DMS 273 (cell line): ENCODE results near the gene OR1F1.
A peak's percentile ranks its signal among the peaks of the same experiment; 100 is the strongest.
"Not testable (repeated sequence)": the region's sequence is repeated elsewhere in the genome, so short reads cannot be mapped to it uniquely, and the experiment has no call there.

Source experiments
- DNase-seq: peaks from one replicate; lab custom pipeline; 2025; ENCODE audit not compliant: unreplicated experiment; lab: John Stamatoyannopoulos, UW

Gene OR1F1

GRCh38 chr16:3195975-3196374 lies 8.0 kb downstream of the OR1F1 start:
- DNase-seq = peak; percentile 73

GRCh38 chr16:3197694-3198333 lies 9.8 kb downstream of the OR1F1 start:
- DNase-seq = not testable (repeated sequence)

GRCh38 chr16:3198334-3199072 lies 10.5 kb downstream of the OR1F1 start:
- DNase-seq = peak; percentile 79

GRCh38 chr16:3202903-3203539 lies 15.0 kb downstream of the OR1F1 start:
- no peak for DNase-seq

GRCh38 chr16:3205939-3206338 lies 17.9 kb downstream of the OR1F1 start:
- DNase-seq = peak; percentile 35

- no peak for DNase-seq
These were observed 19.3 kb downstream of the OR1F1 start for GRCh38 chr16:3207086-3207953.

- DNase-seq = no peak
These were observed 24.0 kb downstream of the OR1F1 start for GRCh38 chr16:3212006-3212405.

- DNase-seq = no peak
These were observed 24.6 kb downstream of the OR1F1 start for GRCh38 chr16:3212567-3212966.

- DNase-seq = no peak
These were observed 27.0 kb downstream of the OR1F1 start for GRCh38 chr16:3214904-3215600.

GRCh38 chr16:3215601-3216262 lies 27.7 kb downstream of the OR1F1 start:
- no peak for DNase-seq

- no peak for DNase-seq
These were observed 28.2 kb downstream of the OR1F1 start for GRCh38 chr16:3216263-3216640.

GRCh38 chr16:3220839-3221238 lies 32.8 kb downstream of the OR1F1 start:
- DNase-seq = no peak

- peak; percentile 24 for DNase-seq
These were observed 36.0 kb downstream of the OR1F1 start for GRCh38 chr16:3223913-3224515.

- no peak for DNase-seq
These were observed 46.5 kb downstream of the OR1F1 start for GRCh38 chr16:3234543-3234856.

- DNase-seq = peak; percentile 98
These were observed 47.0 kb downstream of the OR1F1 start, which contains the start of gene ZNF200 for GRCh38 chr16:3234857-3235561. Gene ZNF200 (minus strand): TSS chr16:3235158. CDS start chr16:3233755, 1,403 bp downstream.

- DNase-seq = peak; percentile 21
These were observed 48.1 kb downstream of the OR1F1 start for GRCh38 chr16:3235856-3236669.

GRCh38 chr16:3241761-3242160 lies 53.8 kb downstream of the OR1F1 start:
- no peak for DNase-seq

- DNase-seq = no peak
These were observed 54.7 kb downstream of the OR1F1 start for GRCh38 chr16:3242709-3243108.
